GM19467 (cell line): ENCODE results near the gene OR6K6.

Source experiments
- ATAC-seq: cut with Tn5 transposase; IDR thresholded peaks from one replicate; pipeline ENCODE4 v1.9.1; 2021; ENCODE audit warnings: mild to moderate bottlenecking, moderate library complexity; ENCODE audit not compliant: unreplicated experiment

OR6K6 gene, protein sequence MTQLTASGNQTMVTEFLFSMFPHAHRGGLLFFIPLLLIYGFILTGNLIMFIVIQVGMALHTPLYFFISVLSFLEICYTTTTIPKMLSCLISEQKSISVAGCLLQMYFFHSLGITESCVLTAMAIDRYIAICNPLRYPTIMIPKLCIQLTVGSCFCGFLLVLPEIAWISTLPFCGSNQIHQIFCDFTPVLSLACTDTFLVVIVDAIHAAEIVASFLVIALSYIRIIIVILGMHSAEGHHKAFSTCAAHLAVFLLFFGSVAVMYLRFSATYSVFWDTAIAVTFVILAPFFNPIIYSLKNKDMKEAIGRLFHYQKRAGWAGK

DNA sequence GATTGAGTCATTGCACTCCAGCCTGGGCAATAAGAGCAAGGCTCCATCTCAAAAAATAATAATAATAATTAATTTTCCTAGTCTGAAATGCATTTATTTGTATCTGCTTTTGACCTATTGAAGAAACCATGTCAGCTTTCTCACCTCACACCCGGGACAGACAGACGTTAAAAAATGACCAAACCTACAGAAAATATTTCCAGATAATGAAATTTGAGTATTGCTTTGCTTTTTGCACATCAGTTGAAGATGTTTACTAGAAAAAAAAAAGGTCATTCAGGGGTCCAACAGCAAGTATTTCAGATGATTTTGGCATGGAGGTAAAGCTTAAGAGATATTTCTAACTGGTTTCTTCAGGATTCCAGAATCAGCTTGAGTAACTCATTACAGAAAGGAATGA lies at the start of gene OR6K6:
TSS of gene OR6K6 (plus strand) at position 301 of the 400 bp plus-strand sequence. CDS start 168 bp downstream, outside the sequence.
- ATAC-seq = no peak

DNA sequence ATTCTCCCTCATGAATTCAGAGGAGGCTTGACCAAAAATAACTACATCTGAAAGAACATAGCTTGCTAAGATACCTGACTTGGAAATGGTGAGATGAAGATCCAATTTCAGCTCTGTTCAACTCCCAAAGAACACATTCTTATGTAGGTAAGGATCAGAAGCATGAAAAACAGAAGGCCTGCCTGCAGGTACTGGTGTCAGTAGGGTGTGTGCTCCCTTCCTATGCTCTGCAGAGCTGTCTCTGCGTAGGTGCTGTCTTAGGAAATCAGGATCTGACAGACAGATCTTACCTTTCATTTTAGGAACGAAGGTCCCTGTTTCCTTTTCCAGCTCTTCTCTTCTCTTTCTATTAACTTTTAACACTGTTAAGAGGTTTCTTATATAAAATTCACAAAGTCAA lies 48.4 kb upstream of the OR6K6 start:
- no peak for ATAC-seq

DNA sequence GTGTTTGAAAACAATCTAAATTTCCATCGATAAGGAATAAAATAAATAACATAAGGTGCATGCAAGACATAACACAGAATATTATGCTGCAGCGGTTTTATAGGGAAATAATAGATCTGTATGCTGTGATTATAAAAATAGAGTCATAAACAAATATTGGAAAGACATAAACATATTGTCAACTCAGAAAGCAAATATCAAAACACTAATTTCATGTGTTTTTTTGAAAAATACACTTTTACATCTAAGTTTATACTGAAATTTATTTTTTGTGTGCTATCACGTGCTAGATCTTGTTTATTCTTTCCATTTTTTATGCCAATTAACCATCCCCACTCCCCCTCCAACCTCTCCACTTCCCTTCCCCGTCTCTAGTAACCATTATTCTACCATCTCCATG lies 43.4 kb upstream of the OR6K6 start:
- no peak for ATAC-seq

DNA sequence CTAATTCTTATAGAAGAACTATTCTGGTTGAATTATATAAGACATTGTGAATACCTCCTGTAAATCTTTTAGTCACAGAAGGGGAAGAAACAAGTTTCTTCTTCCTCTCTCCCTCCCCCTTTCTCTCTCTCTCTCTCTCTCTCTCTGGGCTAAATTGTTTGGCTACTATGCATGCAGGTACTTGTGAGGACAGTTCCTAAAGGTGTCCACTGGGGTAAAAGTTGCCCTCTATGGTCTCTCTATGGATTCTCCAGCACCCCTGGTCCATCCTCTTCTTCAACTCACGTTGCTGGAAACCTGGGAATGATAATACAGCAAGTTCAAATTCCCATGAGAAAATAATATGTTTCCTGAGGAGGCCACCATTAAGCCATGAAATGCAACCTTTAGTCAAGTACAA lies 39.8 kb upstream of the OR6K6 start:
- no peak for ATAC-seq

DNA sequence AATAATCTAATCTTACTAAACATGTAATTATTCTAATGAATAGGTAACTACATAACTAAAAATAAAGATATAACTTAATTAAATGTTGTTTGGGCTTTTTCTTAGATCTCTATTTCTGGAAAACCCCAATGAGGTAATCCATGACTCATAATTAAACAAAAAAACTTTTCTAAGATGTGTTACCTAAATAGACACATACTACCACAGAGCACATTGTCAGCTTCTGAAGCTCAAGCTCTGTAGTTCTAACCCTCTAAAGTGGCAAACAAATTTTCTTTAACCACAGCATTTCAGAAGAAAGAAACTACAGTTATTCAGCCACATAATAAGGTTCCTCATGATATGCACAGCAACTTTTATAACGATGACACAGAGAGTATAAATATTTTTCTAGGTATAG lies 38.2 kb upstream of the OR6K6 start:
- ATAC-seq = no peak

DNA sequence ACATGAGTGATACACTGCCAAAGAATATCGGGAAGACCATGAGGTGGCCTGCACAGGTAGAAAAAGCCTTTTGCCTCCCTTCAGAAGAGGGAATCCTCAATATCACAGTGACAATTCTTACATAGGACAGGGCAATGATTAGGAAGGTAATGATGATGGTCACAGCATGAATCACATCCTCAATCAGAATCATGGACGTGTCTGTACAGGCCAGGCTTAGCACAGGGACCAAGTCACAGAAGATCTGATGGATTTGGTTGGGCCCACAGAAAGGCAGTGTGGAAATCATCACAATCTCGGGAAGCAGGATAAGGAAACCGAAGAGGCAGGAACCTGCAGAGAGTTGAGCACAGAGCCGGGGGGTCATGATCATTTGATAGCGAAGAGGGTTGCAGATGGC lies 37.2 kb upstream of the OR6K6 start:
- ATAC-seq = no peak

DNA sequence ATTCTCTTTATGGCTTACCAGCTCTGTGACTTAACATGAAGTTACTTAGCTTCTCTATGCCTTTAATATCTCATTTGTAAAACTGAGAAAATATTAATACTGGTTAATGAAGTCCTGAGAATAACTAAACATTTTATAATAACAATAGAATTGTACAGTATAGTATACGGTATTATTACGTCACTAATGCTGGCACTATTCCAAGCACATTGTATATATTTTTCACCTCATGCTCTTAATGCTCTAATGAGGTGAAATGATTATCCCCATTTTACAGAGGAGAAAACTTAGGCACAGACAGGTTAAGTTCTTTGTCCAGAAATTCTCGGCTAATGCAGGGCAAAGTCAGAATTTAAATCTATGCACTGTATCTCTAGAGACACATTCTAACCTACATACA lies 34.9 kb upstream of the OR6K6 start:
- ATAC-seq = no peak

DNA sequence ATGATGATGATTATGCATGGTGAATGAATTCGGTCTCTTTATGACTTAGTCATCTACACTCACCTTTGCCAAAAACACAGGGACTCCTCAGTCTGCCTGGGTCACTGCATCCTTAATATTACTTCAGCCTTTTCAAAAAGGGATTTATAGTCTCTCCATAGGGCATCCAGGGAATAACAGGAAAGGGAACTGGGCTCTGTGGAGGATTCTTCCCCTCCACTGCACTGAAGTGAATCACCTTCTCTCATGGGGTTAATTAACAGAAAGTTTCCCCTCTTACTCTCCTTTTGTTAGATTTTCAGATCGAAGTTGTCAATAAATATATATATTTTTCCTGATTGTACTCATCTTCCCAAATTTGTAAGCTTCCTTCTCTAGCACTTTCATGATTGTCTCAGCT lies 33.9 kb upstream of the OR6K6 start, which contains the start of gene OR6K3:
TSS of gene OR6K3 (minus strand) at position 101 of the 400 bp plus-strand sequence. CDS start 2,605 bp downstream, outside the sequence.
- no peak for ATAC-seq

DNA sequence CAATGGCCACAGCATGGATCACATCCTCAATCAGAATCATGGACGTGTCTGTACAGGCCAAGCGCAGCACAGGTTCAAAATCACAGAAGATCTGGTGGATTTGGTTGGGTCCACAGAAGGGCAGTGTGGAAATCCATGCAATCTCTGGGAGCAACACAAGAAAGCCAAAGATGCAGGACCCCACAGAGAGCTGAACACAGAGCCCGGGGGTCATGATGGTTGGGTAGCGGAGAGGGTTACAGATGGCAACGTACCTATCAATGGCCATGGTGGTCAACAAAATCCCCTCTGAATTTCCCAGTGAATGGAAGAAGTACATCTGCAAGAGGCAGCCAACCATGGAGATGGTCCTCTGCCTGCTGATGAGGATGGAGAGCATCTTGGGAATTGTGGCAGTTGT lies 30.1 kb upstream of the OR6K6 start:
- no peak for ATAC-seq

DNA sequence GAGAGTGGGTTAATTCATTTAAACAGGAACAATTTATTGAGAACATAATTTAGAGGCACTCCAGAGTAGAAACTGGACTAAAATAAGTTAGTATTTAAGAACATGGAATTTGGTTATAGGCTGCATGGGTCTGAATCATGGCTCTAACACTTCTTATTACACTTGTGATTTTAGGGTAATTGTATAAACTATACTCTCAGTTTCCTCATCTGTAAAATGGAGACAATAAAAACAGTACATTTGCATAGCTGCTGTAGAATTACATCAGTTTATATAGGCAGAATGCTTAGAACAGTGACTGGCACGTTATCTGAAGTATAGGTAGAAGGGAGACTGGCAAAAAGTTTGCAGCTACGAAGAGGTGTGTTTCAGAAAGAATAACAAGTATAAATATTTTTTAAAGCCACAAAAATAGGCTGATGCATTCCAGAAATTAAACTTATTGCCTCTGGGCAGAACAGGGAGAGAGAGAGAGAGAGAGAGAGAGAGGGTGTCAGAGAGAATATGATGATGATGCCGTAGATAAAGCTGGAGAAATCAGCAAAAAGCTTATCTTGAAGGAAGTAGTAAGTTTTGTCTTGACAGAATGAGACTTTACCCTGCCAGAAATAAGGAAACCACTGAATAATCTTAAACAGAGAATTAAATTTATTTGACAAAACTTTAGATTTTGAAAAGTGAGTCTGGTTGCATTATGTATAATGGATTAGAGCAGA lies 25.9 kb upstream of the OR6K6 start:
- ATAC-seq = no peak

DNA sequence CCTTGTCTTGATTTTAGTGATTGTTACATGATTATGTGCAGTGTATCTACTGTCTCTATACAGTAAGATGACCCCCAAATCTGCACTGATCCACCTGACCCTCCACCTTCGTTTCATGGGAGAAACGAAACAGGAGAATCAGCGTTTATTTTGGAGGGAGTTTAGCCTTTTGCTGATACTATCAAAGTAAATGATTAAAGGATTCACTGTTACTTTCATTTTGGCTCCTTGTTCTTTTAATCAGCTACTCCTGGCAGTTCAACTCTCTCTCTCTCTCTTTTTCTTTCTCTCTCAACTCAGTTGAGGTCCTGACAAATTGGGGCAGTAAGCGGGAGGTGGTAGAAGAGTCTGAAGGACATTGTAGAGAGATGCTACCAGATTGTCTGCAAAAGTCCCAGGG lies 24.1 kb upstream of the OR6K6 start:
- no peak for ATAC-seq

DNA sequence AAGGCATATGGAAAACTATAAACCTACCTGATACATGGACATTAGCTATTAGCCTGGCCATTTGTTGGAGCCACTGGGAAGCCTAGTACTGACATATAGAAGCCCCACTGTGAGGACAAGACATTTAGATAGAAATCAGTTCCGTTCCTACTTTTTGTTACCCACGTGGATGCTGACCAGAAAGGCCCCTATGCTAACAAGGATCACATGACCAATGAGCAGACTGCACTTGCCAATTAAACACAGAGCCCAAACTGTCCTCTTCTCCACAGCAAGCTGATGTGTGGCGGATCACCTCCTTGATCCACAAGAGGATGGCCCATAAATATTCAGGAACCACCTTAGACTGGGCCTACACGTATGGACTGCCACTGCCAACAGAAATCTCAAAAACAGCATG lies 22.8 kb upstream of the OR6K6 start:
- no peak for ATAC-seq

DNA sequence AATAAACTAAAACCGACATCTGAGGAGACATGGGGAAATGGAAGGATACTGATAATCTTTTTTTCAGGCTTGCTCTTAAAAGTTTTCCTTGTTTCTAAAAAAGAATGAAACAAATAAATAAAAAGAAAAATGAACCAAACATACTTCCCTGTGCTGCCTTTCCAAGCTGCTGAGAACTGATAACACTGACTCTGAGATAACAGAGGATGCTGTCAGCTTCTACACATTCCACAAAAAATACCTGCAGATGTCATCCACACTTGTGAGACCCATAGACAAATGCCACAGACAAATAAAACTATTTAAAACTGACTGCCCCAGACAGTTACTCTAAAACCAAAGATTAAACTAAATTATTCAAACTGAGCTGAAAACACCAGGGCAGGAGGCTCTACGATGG lies 22.0 kb upstream of the OR6K6 start:
- no peak for ATAC-seq

DNA sequence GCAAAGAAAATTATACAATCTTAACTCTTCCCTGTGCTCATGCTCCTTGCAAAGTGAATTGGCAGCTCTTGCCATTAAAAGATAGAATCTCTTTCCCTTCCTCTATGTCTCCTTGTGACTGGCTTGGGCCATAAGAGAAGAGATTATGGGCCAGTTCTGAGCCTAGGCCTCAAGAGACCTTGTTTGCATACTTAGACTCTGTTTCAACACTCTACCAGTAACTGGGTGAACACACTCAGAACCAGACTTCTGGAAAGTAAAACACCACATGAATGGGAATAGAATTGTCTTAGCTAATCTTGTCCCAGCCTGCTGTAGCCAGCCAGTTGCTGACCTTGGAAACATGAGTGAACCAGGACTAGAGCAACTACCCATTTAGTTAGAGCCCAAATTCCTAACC lies 18.7 kb upstream of the OR6K6 start:
- no peak for ATAC-seq

DNA sequence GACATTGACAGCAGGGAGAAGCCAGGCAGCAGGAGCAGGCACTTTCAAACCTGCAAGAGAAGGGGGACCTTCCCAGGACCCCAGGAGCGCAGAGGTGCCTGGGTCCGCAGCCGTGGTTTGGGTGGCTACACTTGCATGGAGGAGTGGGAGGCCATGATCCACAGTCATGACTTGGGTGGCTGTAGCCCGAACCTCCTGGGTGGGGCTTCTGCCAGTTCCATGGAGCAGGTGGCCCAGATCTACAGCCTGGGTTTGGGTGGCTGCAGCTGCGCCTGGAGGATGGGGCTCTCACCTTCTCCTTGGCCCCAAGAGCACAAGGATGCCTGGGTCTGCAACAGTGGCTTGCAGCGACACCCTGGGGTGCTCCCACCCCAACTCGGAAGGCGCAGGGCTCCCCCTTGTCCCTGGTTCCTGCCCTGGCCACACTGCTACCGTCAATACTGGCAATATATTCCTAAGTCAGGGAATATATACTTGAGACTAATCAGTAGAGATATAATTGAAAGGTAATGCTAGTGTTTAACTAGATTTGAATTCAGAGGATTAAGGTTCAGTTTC lies 2.3 kb upstream of the OR6K6 start:
- ATAC-seq = no peak

DNA sequence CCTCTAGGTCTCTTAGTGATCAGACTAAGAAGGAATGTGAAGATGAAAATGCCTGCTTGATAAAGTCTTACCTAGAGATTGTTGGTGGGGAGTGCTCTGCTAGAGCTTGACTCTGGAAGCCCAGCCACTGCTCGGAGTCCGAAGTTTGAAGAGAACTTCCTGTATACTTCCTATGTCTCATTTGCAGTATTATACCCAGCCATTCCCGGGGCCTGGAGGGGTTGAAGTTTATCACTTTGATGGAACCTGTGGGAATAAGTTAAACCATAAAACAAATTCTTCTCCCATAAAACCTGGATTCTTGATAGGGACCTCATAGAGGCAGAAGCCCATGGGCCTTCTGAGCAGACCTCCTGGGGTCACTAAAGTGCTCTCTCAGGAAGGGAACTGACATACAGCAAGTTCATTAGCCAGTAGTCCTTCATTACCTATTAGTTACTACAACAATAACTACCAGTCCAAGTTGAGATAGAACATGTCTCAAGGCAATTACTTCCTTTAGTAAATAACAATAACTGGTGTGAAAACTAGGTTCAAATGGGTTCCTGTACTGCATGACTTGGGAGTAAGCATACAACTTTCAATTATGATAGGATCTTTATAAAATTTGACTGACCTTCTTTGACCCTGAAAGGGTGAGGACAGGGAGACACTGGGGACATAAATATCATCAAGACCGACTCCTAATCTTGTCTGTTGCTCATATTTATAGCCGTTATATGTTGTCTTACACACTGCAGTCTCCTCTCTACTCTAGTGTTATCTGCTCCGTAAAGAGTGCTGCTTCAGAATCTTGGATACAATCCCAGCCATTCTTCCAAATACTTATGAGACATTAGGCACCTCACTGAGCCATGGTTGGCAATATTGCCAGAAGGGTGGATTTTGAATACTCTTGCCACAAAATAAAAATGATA lies 17.7 kb downstream of the OR6K6 start, which contains the start of gene OR6N1:
TSS of gene OR6N1 (minus strand) at position 246 of the 917 bp plus-strand sequence. CDS start 5,513 bp downstream, outside the sequence.
- no peak for ATAC-seq

DNA sequence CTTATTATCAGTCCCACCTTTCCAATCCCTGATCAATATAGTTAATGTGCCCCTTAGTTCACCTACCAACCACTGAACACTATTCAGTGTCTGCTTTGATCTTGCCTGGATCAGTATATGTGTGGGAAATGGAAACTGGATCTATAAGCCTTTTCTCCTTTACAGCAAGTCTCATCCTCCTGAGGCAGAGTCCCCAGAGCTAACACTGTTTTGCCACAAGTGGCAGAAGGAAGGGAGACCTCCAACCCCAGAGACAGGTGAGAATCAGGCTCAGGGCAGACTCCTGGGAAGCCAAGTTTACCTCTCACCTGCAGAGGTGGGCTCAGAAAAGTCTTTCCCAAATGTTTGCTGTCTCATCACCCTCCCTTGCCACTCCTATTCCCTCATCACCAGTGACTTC lies 26.6 kb downstream of the OR6K6 start, which contains the start of gene OR6N2:
TSS of gene OR6N2 (minus strand) at position 101 of the 400 bp plus-strand sequence. CDS start 3,569 bp downstream, outside the sequence.
- no peak for ATAC-seq

DNA sequence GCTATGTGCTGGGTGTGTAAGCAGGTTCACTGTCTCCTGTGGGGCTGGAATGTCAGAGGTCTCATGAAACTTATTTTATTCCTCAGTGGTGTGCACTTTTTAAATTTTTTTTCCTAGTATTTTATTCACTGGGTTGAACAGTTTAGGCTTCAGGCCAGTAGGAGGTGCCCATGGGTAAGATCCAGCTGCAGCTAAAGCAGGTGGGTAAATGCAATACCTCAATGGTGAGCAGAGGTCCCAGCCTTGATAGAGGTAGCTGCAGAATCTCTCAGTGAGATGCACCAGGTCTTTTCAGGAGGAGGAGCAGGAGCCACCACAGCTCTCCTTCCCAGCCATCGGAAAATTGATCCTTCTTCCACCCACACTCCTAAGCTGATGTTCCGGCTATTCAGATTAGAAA lies 39.1 kb downstream of the OR6K6 start:
- no peak for ATAC-seq

DNA sequence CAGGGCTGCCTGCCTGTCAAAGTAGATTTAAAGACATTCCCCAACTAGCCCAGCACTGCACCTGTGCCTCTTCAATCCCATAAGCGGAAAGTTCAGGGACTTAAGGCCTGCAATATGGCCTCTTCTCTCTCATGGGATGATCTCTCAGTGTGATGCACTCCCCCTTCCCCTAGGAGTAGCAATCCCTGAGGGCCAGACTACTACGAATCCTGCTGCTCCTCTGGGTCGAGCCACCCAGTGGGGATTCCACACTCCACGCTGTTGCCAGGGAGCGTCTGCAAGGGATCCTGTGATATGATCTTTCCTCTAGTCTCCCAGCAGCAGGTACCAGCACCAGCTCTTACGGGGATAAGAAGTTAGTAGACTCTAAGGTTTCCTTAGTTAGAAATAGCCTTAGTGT lies 39.7 kb downstream of the OR6K6 start:
- ATAC-seq = no peak

DNA sequence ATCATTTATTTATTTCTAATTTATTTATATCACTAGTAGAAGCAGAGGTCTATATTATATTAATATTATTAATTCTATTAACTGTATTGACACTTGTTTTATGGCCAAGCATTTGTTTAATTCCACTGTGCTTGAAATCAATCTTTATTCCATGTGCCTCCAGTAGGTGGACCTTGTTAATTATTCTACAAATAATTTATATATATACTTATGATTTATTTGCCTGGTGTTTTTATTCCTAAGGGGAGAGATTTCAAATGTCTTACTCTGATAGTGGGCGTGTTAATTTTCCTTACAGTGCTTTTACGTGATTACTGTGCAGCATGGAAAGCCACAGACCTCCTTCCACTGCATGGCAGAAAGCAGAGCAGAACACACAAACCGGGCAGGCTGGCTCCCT lies 44.0 kb downstream of the OR6K6 start:
- ATAC-seq = no peak

DNA sequence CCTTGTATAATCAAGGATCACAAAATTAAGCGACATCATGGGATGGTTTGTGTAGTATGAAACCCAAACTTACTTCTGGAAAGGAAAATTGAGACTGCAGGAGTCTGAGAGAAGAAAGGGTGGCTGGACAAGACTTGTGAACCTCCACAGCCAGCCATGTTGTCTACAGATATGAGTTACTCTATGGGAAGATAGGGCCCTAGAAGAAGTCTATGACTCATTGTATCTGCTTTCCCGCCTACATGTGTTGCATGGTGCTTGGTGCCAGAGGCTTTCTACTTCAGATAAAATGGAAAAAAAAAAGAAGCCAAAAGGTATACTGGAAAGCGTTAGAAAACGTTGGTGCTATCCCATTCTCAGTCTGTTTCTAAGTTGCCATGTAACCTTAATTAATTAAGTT lies 45.2 kb downstream of the OR6K6 start:
- ATAC-seq = no peak
